CD14-positive monocyte (primary cell): ENCODE measurements around the gene GPRIN1. TPM values are rescaled to one million over a fixed set of nuclear protein-coding genes. Genes with fewer than 3 reads are reported as not detected.

ENCODE experiments used
- DNase-seq, 3 donors: peaks; one replicate each; pipeline ENCODE4 v3.0.0-alpha.2; 2011 to 2022
- H2AFZ ChIP-seq: 2 replicates; pipeline ENCODE4 v1.6.0; 2012; ENCODE audit warnings: mild to moderate bottlenecking, low read depth, low read length, inconsistent platforms; ENCODE audit not compliant: insufficient read depth, poor library complexity, severe bottlenecking
- H3K27ac ChIP-seq, 2 donors: 1 replicate in 1 of 2; 2 replicates in 1 of 2; pipeline ENCODE4 v1.5.1; 2012 to 2013; ENCODE audit warnings: low read length in 2 of 2, control low read depth in 1 of 2, inconsistent platforms in 1 of 2, low read depth in 1 of 2, mild to moderate bottlenecking in 1 of 2
- H3K27me3 ChIP-seq, 2 donors: one replicate each; pipeline versions ENCODE4 v1.6.0 to v1.6.1; 2011 to 2013; ENCODE audit warnings: low read length in 2 of 2; ENCODE audit not compliant: control insufficient read depth in 2 of 2, insufficient read depth in 2 of 2
- H3K36me3 ChIP-seq, 2 donors: replicated peaks in 1 of 2; 1 replicate in 1 of 2; 2 replicates in 1 of 2; pipeline versions ENCODE4 v1.5.1 to v1.6.1; 2012 to 2013; ENCODE audit warnings: low read length in 2 of 2, control low read depth in 1 of 2, inconsistent platforms in 1 of 2, mild to moderate bottlenecking in 1 of 2; ENCODE audit not compliant: insufficient read depth in 2 of 2, control insufficient read depth in 1 of 2
- H3K4me1 ChIP-seq, 2 donors: 1 replicate in 1 of 2; 2 replicates in 1 of 2; pipeline versions ENCODE4 v1.5.1 to v1.6.1; 2012 to 2013; ENCODE audit warnings: low read length in 2 of 2, control low read depth in 1 of 2, inconsistent platforms in 1 of 2, mild to moderate bottlenecking in 1 of 2, moderate library complexity in 1 of 2; ENCODE audit not compliant: insufficient read depth in 2 of 2, control insufficient read depth in 1 of 2
- H3K4me2 ChIP-seq: replicated peaks from 2 replicates; pipeline ENCODE3; 2012; ENCODE audit warnings: low read length, moderate library complexity, mild to moderate bottlenecking; ENCODE audit not compliant: poor library complexity, severe bottlenecking; ENCODE audit errors: extremely low read depth
- H3K4me3 ChIP-seq, 3 experiments: fragments of 200-600 bp in 1 of 3; sonication (generic) in 1 of 3; replicated peaks in 1 of 3; 1 replicate in 2 of 3; 2 replicates in 1 of 3; pipeline ENCODE4 v1.5.1; 2011 to 2013; ENCODE audit warnings: low read length in 3 of 3, mild to moderate bottlenecking in 3 of 3, control low read depth in 2 of 3, low read depth in 2 of 3, inconsistent platforms in 1 of 3, moderate library complexity in 1 of 3
- H3K79me2 ChIP-seq: 2 replicates; pipeline ENCODE4 v1.6.0; 2012; ENCODE audit warnings: mild to moderate bottlenecking, control low read depth, inconsistent platforms, low read length, moderate library complexity; ENCODE audit not compliant: insufficient read depth
- H3K9ac ChIP-seq: 2 replicates; pipeline ENCODE4 v1.6.0; 2017; ENCODE audit warnings: low read length, mild to moderate bottlenecking; ENCODE audit not compliant: insufficient read depth, poor library complexity, severe bottlenecking
- H3K9me3 ChIP-seq, 2 donors: replicated peaks in 1 of 2; 1 replicate in 1 of 2; 2 replicates in 1 of 2; pipeline versions ENCODE4 v1.5.1 to v1.6.1; 2012 to 2013; ENCODE audit warnings: low read length in 2 of 2, control low read depth in 1 of 2; ENCODE audit not compliant: control insufficient read depth in 1 of 2, insufficient read depth in 1 of 2
- H4K20me1 ChIP-seq: 2 replicates; pipeline ENCODE4 v1.6.0; 2012; ENCODE audit warnings: mild to moderate bottlenecking, low read length, control low read depth, moderate library complexity; ENCODE audit not compliant: insufficient read depth
- H3K27ac Mint-ChIP-seq, 7 donors: one replicate each; pipeline ENCODE4 v1.8.0; 2020; ENCODE audit warnings: mild to moderate bottlenecking in 7 of 7, mixed read lengths in 7 of 7, moderate library complexity in 6 of 7, inconsistent platforms in 2 of 7
- H3K27me3 Mint-ChIP-seq, 3 donors: one replicate each; pipeline ENCODE4 v1.8.0; 2021 to 2022; ENCODE audit warnings: low read depth in 3 of 3, mild to moderate bottlenecking in 3 of 3, mixed read lengths in 3 of 3, moderate library complexity in 3 of 3, inconsistent platforms in 1 of 3
- H3K36me3 Mint-ChIP-seq, 2 donors: one replicate each; pipeline ENCODE4 v1.8.0; 2020; ENCODE audit warnings: mixed read lengths in 2 of 2, inconsistent platforms in 1 of 2, mild to moderate bottlenecking in 1 of 2
- H3K4me1 Mint-ChIP-seq: one replicate; pipeline ENCODE4 v1.8.0; 2020; ENCODE audit warnings: mild to moderate bottlenecking, mixed read lengths
- H3K4me3 Mint-ChIP-seq, 2 donors: one replicate each; pipeline ENCODE4 v1.8.0; 2020; ENCODE audit warnings: mild to moderate bottlenecking in 2 of 2, mixed read lengths in 2 of 2, moderate library complexity in 1 of 2
- H3K9me3 Mint-ChIP-seq, 7 donors: one replicate each; pipeline ENCODE4 v1.8.0; 2020 to 2022; ENCODE audit warnings: mixed read lengths in 7 of 7, mild to moderate bottlenecking in 6 of 7, moderate library complexity in 6 of 7, inconsistent platforms in 2 of 7
- WGBS: methylation state at CpG from one replicate; pipeline ENCODE4 v1.1.5; 2013; ENCODE audit warnings: missing lambda C conversion rate; ENCODE audit not compliant: insufficient coverage; 5-methylcytosine and 5-hydroxymethylcytosine counted together
- intact Hi-C, 2 donors: fragments of 100-400 bp; cut with micrococcal nuclease; formaldehyde crosslinking; loops; one replicate each; pipeline versions ENCODE4 v1.15.0 to v1.15.1; 2023
- polyA plus RNA-seq, 3 donors: library from polyadenylated mRNA; depleted of rRNA in 1 of 3; unstranded in 2 of 3; stranded (reverse) in 1 of 3; fragments of 300-500 nt in 2 of 3; fragments of >200 nt in 1 of 3; fragmentation: Illumina TruSeq in 2 of 3; gene quantifications; 1 replicate in 2 of 3; 2 replicates in 1 of 3; pipeline ENCODE4 v1.2.3, GENCODE V29; 2012 to 2021
- TF ChIP-seq, protein P1 (sequence below): fragments of 200-600 bp; IDR thresholded peaks from one replicate; pipeline ENCODE4 v1.8.0; 2022; ENCODE audit warnings: antibody characterized with exemption, mild to moderate bottlenecking

GPRIN1 gene
- polyA plus RNA-seq, 3 donors, result 0.05 to 0.30 (median 0.13) TPM

DNA sequence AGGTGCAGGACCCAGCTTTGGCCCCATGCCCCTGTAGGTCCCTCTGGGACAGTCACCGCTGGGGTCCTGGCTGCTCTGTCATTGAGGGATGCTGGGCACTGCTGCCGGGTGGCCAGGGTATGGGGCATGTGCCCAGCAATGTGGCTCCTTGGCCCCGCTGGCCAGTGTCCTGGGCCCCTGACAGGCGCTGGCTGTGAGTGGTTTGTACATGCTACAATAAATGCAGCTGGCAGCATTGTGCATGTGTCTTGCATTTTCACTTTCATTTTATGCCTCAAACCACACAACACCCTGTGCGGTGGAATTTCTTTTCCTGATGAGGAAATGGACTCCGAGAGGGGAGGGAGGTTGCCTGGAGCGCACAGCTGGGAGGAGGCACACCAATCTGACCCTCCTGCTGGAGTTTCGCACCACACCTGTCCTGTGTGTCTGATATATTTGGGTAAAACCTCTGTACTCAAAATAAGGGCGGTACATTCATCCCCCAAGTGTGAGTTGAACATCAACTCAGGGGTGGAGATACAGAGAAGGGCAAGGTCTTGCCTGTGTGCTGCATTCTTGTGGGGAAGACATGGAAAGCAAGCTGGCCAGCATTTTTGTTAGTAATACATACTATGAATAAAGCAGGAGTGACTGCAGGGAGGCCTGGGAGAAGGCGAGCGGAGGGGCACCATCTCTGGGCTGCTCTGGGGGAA is 49.0 kb upstream of the GPRIN1 start:
- intact Hi-C loops, result loop anchor here (2.0 to 10.0 kb wide), 3 partner anchors 298 to 924 kb away; no protein-coding TSS in a partner anchor
- H3K27me3 ChIP-seq, result no peaks in the 10 kb centered on the region
- peaks cover 18 to 19% of the 10 kb centered on the region in 2 donors for H3K4me1 ChIP-seq
- DNase-seq, result peak; percentile 25 to 42 (median 32)
- peaks cover 23% of the 10 kb centered on the region for H3K4me1 Mint-ChIP-seq
- peak overlapping the region; percentile 44 for H3K9ac ChIP-seq
- peaks cover 2 to 15% of the 10 kb centered on the region in 2 donors for H3K36me3 ChIP-seq
- peak overlapping the region in 5 of 7 donors; percentile 10 to 84 (median 66) for H3K27ac Mint-ChIP-seq
- peak overlapping the region; percentile 29 to 76 (median 39) for H3K4me3 ChIP-seq
- H3K27me3 Mint-ChIP-seq, result peaks cover 5 to 18% (median 12%) of the 10 kb centered on the region in 3 donors
- H4K20me1 ChIP-seq, result peaks cover 4% of the 10 kb centered on the region
- H3K9me3 ChIP-seq, result no peaks in the 10 kb centered on the region
- 21% methylated on average over 7 of the region's 11 CpGs for WGBS
- H3K4me3 Mint-ChIP-seq, result peak overlapping the region; percentile 78 to 92
- H3K4me2 ChIP-seq, result peak overlapping the region; percentile 82
- peaks cover 20 to 26% of the 10 kb centered on the region in 2 donors for H3K36me3 Mint-ChIP-seq
- TF ChIP-seq, protein P1, sequence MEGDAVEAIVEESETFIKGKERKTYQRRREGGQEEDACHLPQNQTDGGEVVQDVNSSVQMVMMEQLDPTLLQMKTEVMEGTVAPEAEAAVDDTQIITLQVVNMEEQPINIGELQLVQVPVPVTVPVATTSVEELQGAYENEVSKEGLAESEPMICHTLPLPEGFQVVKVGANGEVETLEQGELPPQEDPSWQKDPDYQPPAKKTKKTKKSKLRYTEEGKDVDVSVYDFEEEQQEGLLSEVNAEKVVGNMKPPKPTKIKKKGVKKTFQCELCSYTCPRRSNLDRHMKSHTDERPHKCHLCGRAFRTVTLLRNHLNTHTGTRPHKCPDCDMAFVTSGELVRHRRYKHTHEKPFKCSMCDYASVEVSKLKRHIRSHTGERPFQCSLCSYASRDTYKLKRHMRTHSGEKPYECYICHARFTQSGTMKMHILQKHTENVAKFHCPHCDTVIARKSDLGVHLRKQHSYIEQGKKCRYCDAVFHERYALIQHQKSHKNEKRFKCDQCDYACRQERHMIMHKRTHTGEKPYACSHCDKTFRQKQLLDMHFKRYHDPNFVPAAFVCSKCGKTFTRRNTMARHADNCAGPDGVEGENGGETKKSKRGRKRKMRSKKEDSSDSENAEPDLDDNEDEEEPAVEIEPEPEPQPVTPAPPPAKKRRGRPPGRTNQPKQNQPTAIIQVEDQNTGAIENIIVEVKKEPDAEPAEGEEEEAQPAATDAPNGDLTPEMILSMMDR, result no peak
- peak overlapping the region; percentile 70 for H2AFZ ChIP-seq
- peaks cover 0 to 2% (median 0%) of the 10 kb centered on the region in 7 donors for H3K9me3 Mint-ChIP-seq
- H3K27ac ChIP-seq, result peak overlapping the region in 1 of 2 donors; percentile 43
- H3K79me2 ChIP-seq, result no peaks in the 10 kb centered on the region

DNA sequence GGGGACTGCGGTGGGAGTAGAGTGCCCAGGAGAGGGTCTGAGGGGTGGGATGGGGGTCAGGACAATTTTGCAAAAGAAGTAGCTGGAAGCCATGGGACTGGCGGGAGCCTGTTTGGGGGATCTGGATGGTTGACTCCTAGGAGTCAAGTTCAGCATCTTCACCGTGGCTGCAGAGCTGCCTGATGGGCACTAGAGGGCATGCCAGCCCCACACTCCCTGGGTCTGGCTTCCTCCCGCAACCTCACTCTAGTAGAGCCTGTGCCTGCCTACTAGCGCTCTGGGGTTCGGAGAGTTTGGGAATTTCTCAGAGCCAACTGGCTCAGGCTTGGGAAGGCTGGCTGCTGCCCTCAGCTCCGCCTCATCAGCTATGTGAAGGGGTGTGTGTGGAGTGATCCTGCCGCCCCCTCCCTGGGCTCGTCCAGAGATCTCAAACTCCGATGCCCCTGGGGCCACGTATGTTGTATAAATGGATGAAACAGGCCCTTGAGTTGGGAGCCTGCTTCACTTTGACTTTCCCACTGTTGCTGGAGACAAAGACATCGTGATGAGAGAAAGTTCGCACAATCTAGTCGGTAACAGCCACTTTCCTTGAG is 48.1 kb upstream of the GPRIN1 start:
- Histone ChIP-seq H2AFZ (peak overlapping the region; percentile 70), H3K36me3 (peaks cover 2 to 23% of the 10 kb centered on the region in 2 donors), H3K79me2 (no peaks in the 10 kb centered on the region), H3K4me1 (peaks cover 18 to 19% of the 10 kb centered on the region in 2 donors), H3K4me3 (peak overlapping the region in 1 of 3 experiments; percentile 76), H3K9ac (peak overlapping the region; percentile 44), H4K20me1 (peaks cover 4% of the 10 kb centered on the region), H3K9me3 (no peaks in the 10 kb centered on the region), H3K4me2 (peak overlapping the region; percentile 82), H3K27ac (no peak overlapping the region), H3K27me3 (no peaks in the 10 kb centered on the region)
- TF ChIP-seq, protein P1, result peak; percentile 92
- Mint-ChIP-seq H3K27me3 (peaks cover 3 to 13% (median 7%) of the 10 kb centered on the region in 3 donors), H3K27ac (peak overlapping the region in 2 of 7 donors; percentile 75 to 76), H3K9me3 (peaks cover 0 to 2% (median 0%) of the 10 kb centered on the region in 7 donors), H3K4me3 (peak overlapping the region; percentile 78 to 92), H3K4me1 (peaks cover 23% of the 10 kb centered on the region), H3K36me3 (peaks cover 27 to 34% of the 10 kb centered on the region in 2 donors)
- DNase-seq, result peak; percentile 47 to 62 (median 61)
- intact Hi-C loops, result loop anchor here (2.0 to 10.0 kb wide), 3 partner anchors 299 to 923 kb away; no protein-coding TSS in a partner anchor
- WGBS, result 82% methylated on average over 7 of the region's 14 CpGs
